HepG2 (cell line): Measurements from ENCODE around the gene SMCHD1. TPM values are rescaled to one million over a fixed set of nuclear protein-coding genes. Genes with fewer than 3 reads are reported as not detected.

Experiments used
- ATAC-seq: fragments of 200-7000 bp; cut with Tn5 transposase; 3 replicates; pipeline ENCODE4 v1.9.1; 2020; ENCODE audit warnings: mild to moderate bottlenecking, moderate library complexity
- BruUV-seq: library from RNA; stranded (reverse); fragments of 400-500 nt; replicated peaks from 2 replicates; lab custom pipeline; 2021; lab: Mats Ljungman, UMichigan
- CTCF ChIA-PET: fragments of 300-600 bp; formaldehyde crosslinking; extraction: SDS; loops from one replicate; lab custom pipeline; 2021; ENCODE audit warnings: low total read pairs, inconsistent platforms, low intra/inter-chr PET ratio; lab: Yijun Ruan, JAX
- POLR2A ChIA-PET: fragments of 350-600 bp; sonication (Branson Sonifier 250); formaldehyde crosslinking; loops from one replicate; lab custom pipeline; 2020; ENCODE audit warnings: antibody characterized with exemption, inconsistent platforms; lab: Yijun Ruan, JAX
- DNase-seq: peaks from one replicate; pipeline ENCODE4 v3.0.0-alpha.2; 2015; ENCODE audit warnings: low spot score
- FAIRE-seq: peaks from 3 replicates; lab custom pipeline; 2011; peaks lifted over from hg19 to GRCh38; lab: Jason Lieb, UNC
- H2AFZ ChIP-seq: one replicate; pipeline ENCODE4 v1.6.1; 2011; ENCODE audit warnings: low read length, inconsistent platforms
- H3K27ac ChIP-seq: fragments of 300-600 bp; 3 replicates; pipeline ENCODE4 v1.8.0; 2011; ENCODE audit warnings: mixed run types, mild to moderate bottlenecking, mixed read lengths, low read length, inconsistent platforms; ENCODE audit not compliant: insufficient read depth; ENCODE audit errors: extremely low read length
- H3K27me3 ChIP-seq, 2 experiments: fragments of 200-600 bp in 1 of 2; 2 replicates in 1 of 2; 3 replicates in 1 of 2; pipeline versions ENCODE4 v1.6.0 to v1.8.0; 2011; ENCODE audit warnings: low read length in 2 of 2, mild to moderate bottlenecking in 2 of 2, moderate library complexity in 2 of 2, inconsistent platforms in 1 of 2; ENCODE audit not compliant: insufficient read depth in 2 of 2, control insufficient read depth in 1 of 2
- H3K36me3 ChIP-seq, 2 experiments: fragments of 200-600 bp in 1 of 2; replicated peaks in 1 of 2; 2 replicates in 1 of 2; 3 replicates in 1 of 2; pipeline versions ENCODE4 v1.5.1 to v1.8.0; 2011; ENCODE audit warnings: low read length in 2 of 2, inconsistent platforms in 1 of 2; ENCODE audit not compliant: insufficient read depth in 2 of 2, control insufficient read depth in 1 of 2
- H3K4me1 ChIP-seq: 2 replicates; pipeline ENCODE4 v1.5.1; 2012; ENCODE audit warnings: low read length, inconsistent platforms; ENCODE audit not compliant: insufficient read depth
- H3K4me2 ChIP-seq: 2 replicates; pipeline ENCODE4 v1.6.0; 2011; ENCODE audit warnings: low read depth, low read length, inconsistent platforms
- H3K4me3 ChIP-seq, 3 experiments: fragments of 200-600 bp in 1 of 3; sonication (generic), shearing (Covaris generic) in 1 of 3; replicated peaks in 1 of 3; 2 replicates each; pipeline ENCODE4 v1.5.1; 2011 to 2016; ENCODE audit warnings: low read length in 3 of 3, inconsistent platforms in 2 of 3, low read depth in 2 of 3, mild to moderate bottlenecking in 2 of 3, control low read depth in 1 of 3, mixed read lengths in 1 of 3; ENCODE audit not compliant: insufficient read depth in 1 of 3
- H3K79me2 ChIP-seq: one replicate; pipeline ENCODE4 v1.6.1; 2011; ENCODE audit warnings: low read length, inconsistent platforms; ENCODE audit not compliant: insufficient read depth
- H3K9ac ChIP-seq: 2 replicates; pipeline ENCODE4 v1.6.0; 2011; ENCODE audit warnings: mild to moderate bottlenecking, low read depth, low read length, inconsistent platforms; ENCODE audit not compliant: insufficient read depth
- H3K9me3 ChIP-seq: 2 replicates; pipeline ENCODE4 v1.5.1; 2012; ENCODE audit warnings: mild to moderate bottlenecking, low read length
- H4K20me1 ChIP-seq: 2 replicates; pipeline ENCODE4 v1.6.0; 2011; ENCODE audit warnings: inconsistent platforms, mild to moderate bottlenecking, low read length, moderate library complexity; ENCODE audit not compliant: insufficient read depth
- BHLHE40 ChIP-seq: IDR thresholded peaks from 2 replicates; pipeline ENCODE4 v1.6.1; 2011; ENCODE audit warnings: low read length, improper control_type of control experiment
- CEBPB ChIP-seq: IDR thresholded peaks from 2 replicates; pipeline ENCODE4 v1.6.1; 2011; ENCODE audit warnings: low read depth, low read length, improper control_type of control experiment, borderline replicate concordance
- ETV6 ChIP-seq: sonication (generic); formaldehyde crosslinking; conservative IDR thresholded peaks from 2 replicates; pipeline ENCODE4 v1.4.0; 2020; ENCODE audit warnings: missing genetic modification reagents
- FOSL2 ChIP-seq: sonication (generic); formaldehyde crosslinking; IDR thresholded peaks from 2 replicates; pipeline ENCODE4 v1.4.0; 2020; ENCODE audit warnings: missing genetic modification reagents
- FOXK2 ChIP-seq: fragments of 450-650 bp; IDR thresholded peaks from 2 replicates; pipeline ENCODE4 v1.6.1; 2016
- KLF11 ChIP-seq: IDR thresholded peaks from 2 replicates; pipeline ENCODE4 v1.6.1; 2016; ENCODE audit warnings: missing compliant biosample characterization
- SAFB2 ChIP-seq: sonication (generic); formaldehyde crosslinking; IDR thresholded peaks from 2 replicates; pipeline ENCODE4 v1.5.1; 2020; ENCODE audit warnings: missing genetic modification reagents, low read depth, mild to moderate bottlenecking, borderline replicate concordance
- SP2 ChIP-seq: sonication (generic); formaldehyde crosslinking; IDR thresholded peaks from 2 replicates; pipeline ENCODE4 v1.5.1; 2020; ENCODE audit warnings: mild to moderate bottlenecking, missing genetic modification reagents
- ZBTB8A ChIP-seq: sonication (generic); formaldehyde crosslinking; IDR thresholded peaks from 2 replicates; pipeline ENCODE4 v1.4.0; 2020; ENCODE audit warnings: mild to moderate bottlenecking, low read depth, missing genetic modification reagents, borderline replicate concordance
- ZNF34 ChIP-seq: sonication (generic); formaldehyde crosslinking; IDR thresholded peaks from 2 replicates; pipeline ENCODE4 v1.4.0; 2020; ENCODE audit warnings: mild to moderate bottlenecking, missing genetic modification reagents, borderline replicate concordance
- WGBS: methylation state at CpG from one replicate; pipeline ENCODE4 v1.1.6; 2017; ENCODE audit warnings: low lambda C conversion rate; 5-methylcytosine and 5-hydroxymethylcytosine counted together
- in situ Hi-C: cut with HindIII; loops from 2 replicates; pipeline ENCODE4 v1.10.0; 2017; ENCODE audit warnings: low pct_unique_long_range_greater_than_20kb; ENCODE audit not compliant: extremely low pct_ligation_motif_present
- intact Hi-C: fragments of 100-400 bp; cut with micrococcal nuclease; formaldehyde crosslinking; loops from one replicate; pipeline ENCODE4 v1.10.0; 2022; ENCODE audit not compliant: unreplicated experiment
- polyA plus RNA-seq, 8 experiments: library from polyadenylated mRNA; depleted of rRNA in 3 of 8; stranded (reverse) in 7 of 8; unstranded in 1 of 8; fragments of >200 nt; fragmentation: Illumina TruSeq in 4 of 8; extraction: Trizol in 4 of 8; gene quantifications; 2 replicates each; pipeline versions ENCODE4 v1.2.1 to v1.2.3, GENCODE V29; 2011 to 2016; ENCODE audit warnings: low read depth in 4 of 8, missing spikeins in 1 of 8, mixed read lengths in 1 of 8; ENCODE audit not compliant: insufficient read depth in 1 of 8
- total RNA-seq, 5 experiments: library from RNA; depleted of rRNA; stranded (reverse); fragments of >200 nt; fragmentation: Illumina TruSeq; extraction: Trizol; gene quantifications; 2 replicates each; pipeline ENCODE4 v1.2.3, GENCODE V29; 2016; ENCODE audit warnings: low read depth in 1 of 5

SMCHD1 gene
- total and polyA plus RNA-seq, 2 of the 13 experiments (the other 11 are each of a cell fraction or from before 2014, with no cell fraction given): 21.4 to 93.6 TPM

- ATAC-seq (peak; percentile 70), FAIRE-seq (no peak), DNase-seq (no peak)
- ChIA-PET POLR2A (no interaction called here), CTCF (no interaction called here)
- H3K9ac ChIP-seq: no peak overlapping the region
- no peaks in the 10 kb centered on the region for H3K9me3 ChIP-seq
- intact Hi-C loops: no loop called here
- no peak overlapping the region for H3K27ac ChIP-seq
- H2AFZ ChIP-seq: no peak overlapping the region
- no TSS peak for BruUV-seq
- no peak overlapping the region for H3K4me3 ChIP-seq
- H3K79me2 ChIP-seq: no peaks in the 10 kb centered on the region
- H3K4me1 ChIP-seq: no peaks in the 10 kb centered on the region
- in situ Hi-C loops: no loop called here
- 6% methylated on average over 5 of the region's 5 CpGs for WGBS
- peaks cover 0 to 1% of the 10 kb centered on the region in 2 experiments; a peak in 1 of 5 replicates for H3K27me3 ChIP-seq
- H3K4me2 ChIP-seq: peak overlapping the region; percentile 27; the same call in 1 of the 2 replicates
- TF ChIP-seq BHLHE40 (0 out of 2 replicates have a peak, but pooled peaks have one; percentile 10), SP2 (CRISPR knock-in tag) (no peak)
- H3K36me3 ChIP-seq: no peaks in the 10 kb centered on the region
- H4K20me1 ChIP-seq: no peaks in the 10 kb centered on the region
Observed at GRCh38 chr18:2625217-2625616, 30.3 kb upstream of the SMCHD1 start.

DNA sequence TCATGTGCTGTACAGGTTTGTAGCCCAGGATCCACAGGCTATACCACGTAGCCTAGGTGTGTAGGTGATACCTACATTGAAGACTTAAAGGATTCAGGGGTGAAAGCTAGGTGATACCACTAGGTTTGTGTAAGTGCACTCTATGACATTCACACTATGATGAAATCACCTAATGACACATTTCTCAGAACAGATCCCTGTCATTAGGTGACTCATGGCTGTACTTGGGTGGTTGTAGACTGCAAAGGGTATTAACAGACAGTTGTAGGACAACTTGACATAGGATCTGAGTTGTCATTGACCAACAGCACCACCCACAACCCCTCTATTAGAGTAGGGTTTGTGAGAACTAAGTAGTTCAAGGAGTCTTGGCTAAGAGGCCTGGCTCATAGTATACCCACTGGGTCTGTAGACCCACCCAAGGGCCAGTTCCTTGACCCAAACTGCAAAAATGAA lies 27.7 kb upstream of the SMCHD1 start:
- ATAC-seq (no peak), DNase-seq (peak; percentile 15), FAIRE-seq (no peak)
- Histone ChIP-seq H3K27me3 (peaks cover 1 to 5% of the 10 kb centered on the region in 2 experiments; a peak in 2 of 5 replicates), H3K4me3 (no peak overlapping the region), H3K36me3 (no peaks in the 10 kb centered on the region), H4K20me1 (no peaks in the 10 kb centered on the region), H3K4me1 (no peaks in the 10 kb centered on the region), H3K4me2 (no peak overlapping the region), H3K27ac (no peak overlapping the region), H2AFZ (no peak overlapping the region), H3K79me2 (no peaks in the 10 kb centered on the region), H3K9me3 (no peaks in the 10 kb centered on the region), H3K9ac (no peak overlapping the region)
- no peak for TF ChIP-seq ZBTB8A (CRISPR knock-in tag)
- no peak for TF ChIP-seq SAFB2 (CRISPR knock-in tag)
- peak; percentile 29; the same call in 1 of the 2 replicates for TF ChIP-seq FOSL2
- no peak for TF ChIP-seq KLF11
- no peak for TF ChIP-seq ETV6
- no peak for TF ChIP-seq ZNF34 (CRISPR knock-in tag)
- no peak for TF ChIP-seq FOXK2
- peak; percentile 73 for TF ChIP-seq CEBPB
- in situ Hi-C loops: no loop called here
- WGBS: 0% methylated on average over 1 of the region's 1 CpG
- intact Hi-C loops: no loop called here
- POLR2A ChIA-PET: no interaction called here
- BruUV-seq: no TSS peak
- CTCF ChIA-PET: no interaction called here
